Tibial artery (tissue), 4 donors: ENCODE measurements around the gene NAGS.
"Not testable (repeated sequence)": the region's sequence is repeated elsewhere in the genome, so short reads cannot be mapped to it uniquely, and the experiment has no call there.

ENCODE experiments used
- DNase-seq, 2 donors: peaks; one replicate each; pipeline ENCODE4 v3.0.0-alpha.2; 2019
- H3K27ac ChIP-seq, 2 donors: fragments of 200-600 bp; sonication (generic) in 1 of 2; 1 replicate in 1 of 2; 2 replicates in 1 of 2; pipeline ENCODE4 v1.5.1; 2018 to 2019; ENCODE audit warnings: mild to moderate bottlenecking in 1 of 2
- H3K27me3 ChIP-seq, 2 donors: fragments of 200-600 bp; sonication (generic) in 1 of 2; one replicate each; pipeline versions ENCODE4 v1.5.1 to v1.6.0; 2016 to 2019
- H3K36me3 ChIP-seq, 3 donors: fragments of 200-600 bp; sonication (generic) in 2 of 3; one replicate each; pipeline ENCODE4 v1.5.1; 2016 to 2019; ENCODE audit warnings: mild to moderate bottlenecking in 2 of 3
- H3K4me1 ChIP-seq, 4 donors: fragments of 200-600 bp; sonication (generic) in 2 of 4; 1 replicate in 3 of 4; 2 replicates in 1 of 4; pipeline ENCODE4 v1.5.1; 2016 to 2019
- H3K4me3 ChIP-seq, 2 donors: fragments of 200-600 bp; sonication (generic) in 1 of 2; 1 replicate in 1 of 2; 2 replicates in 1 of 2; pipeline ENCODE4 v1.5.1; 2018 to 2019; ENCODE audit warnings: mild to moderate bottlenecking in 2 of 2
- H3K9me3 ChIP-seq, 3 donors: fragments of 200-600 bp; sonication (generic) in 1 of 3; one replicate each; pipeline ENCODE4 v1.5.1; 2016 to 2019
- intact Hi-C: fragments of 100-400 bp; cut with DNase I; formaldehyde crosslinking; loops from one replicate; pipeline ENCODE4 v1.15.0; 2023; ENCODE audit warnings: low total_unique reads
- TF ChIP-seq, protein P1 (sequence below), 2 experiments: fragments of 200-600 bp in 1 of 2; fragments of 450-650 bp in 1 of 2; IDR thresholded peaks; one replicate each; pipeline ENCODE4 v1.5.1; 2017 to 2019; ENCODE audit warnings: antibody characterized with exemption in 2 of 2, mild to moderate bottlenecking in 1 of 2, moderate library complexity in 1 of 2

NAGS gene

DNA sequence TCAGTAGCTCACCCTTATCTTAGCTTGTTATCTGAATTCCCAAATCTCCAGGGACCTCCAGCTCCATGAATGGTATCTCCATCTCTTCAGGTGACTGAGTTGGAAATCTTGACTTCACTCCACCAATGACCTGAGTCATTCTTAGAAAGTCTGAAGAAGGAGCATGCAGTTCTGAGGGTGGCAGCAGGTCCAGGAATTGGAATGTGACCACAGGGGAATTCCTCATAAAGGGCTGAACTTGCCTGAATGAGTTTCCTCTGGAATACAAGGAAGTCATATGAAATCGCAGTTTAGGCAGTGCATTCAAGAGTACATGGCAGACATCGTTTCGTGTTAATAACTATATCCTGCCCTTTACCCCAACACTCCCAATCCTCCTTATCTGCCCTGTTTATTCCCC lies 38.1 kb upstream of the NAGS start:
- no peak for DNase-seq
- Histone ChIP-seq H3K36me3 (no peaks in the 10 kb centered on the region), H3K27ac (no peak overlapping the region), H3K4me1 (no peaks in the 10 kb centered on the region), H3K9me3 (no peaks in the 10 kb centered on the region), H3K4me3 (no peak overlapping the region), H3K27me3 (peaks cover 0 to 34% of the 10 kb centered on the region in 2 donors)
- intact Hi-C loops: no loop called here
- TF ChIP-seq, protein P1, sequence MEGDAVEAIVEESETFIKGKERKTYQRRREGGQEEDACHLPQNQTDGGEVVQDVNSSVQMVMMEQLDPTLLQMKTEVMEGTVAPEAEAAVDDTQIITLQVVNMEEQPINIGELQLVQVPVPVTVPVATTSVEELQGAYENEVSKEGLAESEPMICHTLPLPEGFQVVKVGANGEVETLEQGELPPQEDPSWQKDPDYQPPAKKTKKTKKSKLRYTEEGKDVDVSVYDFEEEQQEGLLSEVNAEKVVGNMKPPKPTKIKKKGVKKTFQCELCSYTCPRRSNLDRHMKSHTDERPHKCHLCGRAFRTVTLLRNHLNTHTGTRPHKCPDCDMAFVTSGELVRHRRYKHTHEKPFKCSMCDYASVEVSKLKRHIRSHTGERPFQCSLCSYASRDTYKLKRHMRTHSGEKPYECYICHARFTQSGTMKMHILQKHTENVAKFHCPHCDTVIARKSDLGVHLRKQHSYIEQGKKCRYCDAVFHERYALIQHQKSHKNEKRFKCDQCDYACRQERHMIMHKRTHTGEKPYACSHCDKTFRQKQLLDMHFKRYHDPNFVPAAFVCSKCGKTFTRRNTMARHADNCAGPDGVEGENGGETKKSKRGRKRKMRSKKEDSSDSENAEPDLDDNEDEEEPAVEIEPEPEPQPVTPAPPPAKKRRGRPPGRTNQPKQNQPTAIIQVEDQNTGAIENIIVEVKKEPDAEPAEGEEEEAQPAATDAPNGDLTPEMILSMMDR (IDR thresholded peaks at IDR 0.05): no peak

DNA sequence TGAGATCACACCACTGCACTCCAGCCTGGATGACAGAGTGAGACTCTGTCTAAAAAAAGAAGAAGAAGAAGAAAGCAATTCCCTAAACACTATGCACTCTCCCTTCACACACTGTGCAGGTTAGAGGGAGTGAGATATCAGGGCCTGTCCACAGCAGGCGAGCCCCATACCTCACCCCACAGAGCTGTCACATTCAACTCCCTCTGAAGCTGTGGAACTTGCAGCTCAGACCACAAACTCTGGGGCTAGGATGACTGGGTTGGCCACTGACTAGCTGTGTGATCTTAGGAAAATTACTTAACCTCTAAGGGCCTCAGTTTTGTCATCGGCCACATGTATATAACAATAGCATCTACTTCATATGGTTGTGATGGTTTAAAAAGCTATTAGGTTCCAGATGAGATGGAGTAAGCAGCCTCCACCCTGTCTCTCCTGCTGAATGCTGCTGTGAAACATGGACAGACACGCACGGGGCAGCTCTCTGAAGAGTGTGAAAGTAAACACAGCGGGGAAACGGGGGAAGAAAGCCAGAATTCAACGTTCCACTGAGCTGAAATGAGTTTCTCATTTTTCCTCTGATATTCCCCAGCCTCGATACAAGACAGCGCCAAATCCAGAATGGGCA lies 37.1 kb upstream of the NAGS start:
- Histone ChIP-seq H3K4me3 (no peak overlapping the region), H3K27me3 (peaks cover 0 to 27% of the 10 kb centered on the region in 2 donors), H3K27ac (no peak overlapping the region), H3K36me3 (no peaks in the 10 kb centered on the region), H3K4me1 (no peaks in the 10 kb centered on the region), H3K9me3 (no peaks in the 10 kb centered on the region)
- intact Hi-C loops: no loop called here
- DNase-seq: no peak
- TF ChIP-seq, protein P1 (IDR thresholded peaks at IDR 0.05): no peak

DNA sequence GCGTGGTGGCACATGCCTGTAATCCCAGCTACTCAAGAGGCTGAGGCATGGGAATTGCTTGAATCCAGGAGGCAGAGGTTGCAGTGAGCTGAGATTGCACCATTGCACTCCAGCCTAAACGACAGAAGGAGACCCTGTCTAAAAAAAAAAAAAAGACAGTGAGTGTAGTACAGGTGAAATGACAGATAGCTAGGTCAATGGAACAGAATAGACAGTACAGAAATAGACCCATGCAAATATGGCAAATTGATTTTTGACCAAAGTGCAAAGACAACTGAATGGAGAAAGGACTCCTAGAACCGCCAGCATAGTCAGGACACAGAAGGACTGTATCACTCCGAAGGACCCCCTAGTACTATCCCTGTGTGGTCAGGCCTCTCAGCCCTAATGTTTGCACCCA lies 34.1 kb upstream of the NAGS start:
- intact Hi-C loops: no loop called here
- Histone ChIP-seq H3K4me1 (no peaks in the 10 kb centered on the region), H3K4me3 (no peak overlapping the region), H3K9me3 (no peaks in the 10 kb centered on the region), H3K36me3 (no peaks in the 10 kb centered on the region), H3K27ac (no peak overlapping the region), H3K27me3 (peaks cover 0 to 38% of the 10 kb centered on the region in 2 donors)
- DNase-seq: no peak
- TF ChIP-seq, protein P1 (IDR thresholded peaks at IDR 0.05): no peak

GRCh38 chr17:43971436-43971835 lies 33.0 kb upstream of the NAGS start:
- H3K27ac ChIP-seq, H3K4me3 ChIP-seq, H3K36me3 ChIP-seq, H3K4me1 ChIP-seq, H3K9me3 ChIP-seq, DNase-seq, intact Hi-C loops: not testable (repeated sequence)
- H3K27me3 ChIP-seq: peaks cover 0 to 38% of the 10 kb centered on the region in 2 donors

DNA sequence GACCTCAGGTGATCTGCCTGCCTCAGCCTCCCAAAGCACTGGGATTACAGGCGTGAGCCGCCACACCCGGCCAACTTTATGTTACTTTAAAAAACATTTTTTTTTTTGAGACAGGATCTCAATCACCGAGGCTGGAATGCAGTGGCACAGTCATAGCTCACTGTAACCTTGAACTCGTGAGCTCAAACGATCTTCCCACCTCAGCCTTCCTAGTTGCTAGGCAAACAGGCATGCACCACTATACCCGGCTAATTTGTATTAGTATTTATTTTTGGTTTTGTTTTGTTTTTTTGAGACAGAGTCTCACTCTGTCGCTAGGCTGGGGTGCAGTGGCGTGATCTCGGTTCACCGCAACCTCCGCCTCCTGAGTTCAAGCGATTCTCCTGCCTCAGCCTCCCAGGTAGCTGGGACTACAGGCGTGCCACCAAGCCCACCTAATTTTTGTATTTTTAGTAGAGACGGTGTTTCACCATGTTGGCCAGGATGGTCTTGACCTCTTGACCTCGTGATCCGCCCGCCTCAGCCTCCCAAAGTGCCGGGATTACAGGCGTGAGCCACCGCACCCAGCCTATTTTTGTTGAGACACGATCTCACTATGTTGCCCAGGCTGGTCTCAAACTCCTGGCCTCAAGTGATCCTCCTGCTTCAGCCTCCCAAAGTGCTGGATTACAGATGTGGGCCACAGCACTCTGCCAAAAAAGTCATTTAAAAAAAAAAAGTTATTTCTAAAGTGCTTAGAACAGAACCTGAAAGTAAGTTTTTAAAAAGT lies 31.8 kb upstream of the NAGS start:
- DNase-seq, H3K27ac ChIP-seq, H3K9me3 ChIP-seq, intact Hi-C loops, H3K4me3 ChIP-seq, H3K4me1 ChIP-seq, H3K36me3 ChIP-seq: not testable (repeated sequence)
- peaks cover 0 to 41% of the 10 kb centered on the region in 2 donors for H3K27me3 ChIP-seq

- intact Hi-C loops: no loop called here
- no peaks in the 10 kb centered on the region for H3K9me3 ChIP-seq
- no peak overlapping the region for H3K4me3 ChIP-seq
Measured at GRCh38 chr17:43974382-43975266, 29.8 kb upstream of the NAGS start.

More at GRCh38 chr17:43974382-43975266, 29.8 kb upstream of the NAGS start:
- DNase-seq: no peak
- Histone ChIP-seq H3K36me3 (no peaks in the 10 kb centered on the region), H3K27me3 (peaks cover 0 to 55% of the 10 kb centered on the region in 2 donors), H3K4me1 (no peaks in the 10 kb centered on the region), H3K27ac (no peak overlapping the region)
- TF ChIP-seq, protein P1 (IDR thresholded peaks at IDR 0.05): no peak
